KMS-11 (cell line): Measurements from ENCODE around the gene MCC.

Source experiments
- H2AFZ ChIP-seq: fragments of 200-600 bp; sonication (generic); 2 replicates; pipeline ENCODE4 v1.6.1; 2016; ENCODE audit warnings: antibody characterized with exemption, mixed run types, low read depth
- H3K27ac ChIP-seq: fragments of 200-600 bp; sonication (generic); 2 replicates; pipeline ENCODE4 v1.6.1; 2016; ENCODE audit warnings: mild to moderate bottlenecking, mixed run types
- H3K27me3 ChIP-seq: fragments of 200-600 bp; sonication (generic); 2 replicates; pipeline ENCODE4 v1.6.1; 2017; ENCODE audit warnings: mild to moderate bottlenecking, low read depth, mixed run types, moderate library complexity; ENCODE audit not compliant: insufficient read depth
- H3K36me3 ChIP-seq: fragments of 200-600 bp; sonication (generic); 2 replicates; pipeline ENCODE4 v1.6.1; 2017; ENCODE audit warnings: mild to moderate bottlenecking, mixed run types; ENCODE audit not compliant: insufficient read depth
- H3K4me1 ChIP-seq: fragments of 200-600 bp; sonication (generic); 2 replicates; pipeline ENCODE4 v1.6.1; 2016; ENCODE audit warnings: mild to moderate bottlenecking, low read depth, mixed run types; ENCODE audit not compliant: poor library complexity, severe bottlenecking
- H3K4me2 ChIP-seq: fragments of 200-600 bp; sonication (generic); 2 replicates; pipeline ENCODE4 v1.7.0; 2016; ENCODE audit warnings: mild to moderate bottlenecking, mixed run types
- H3K4me3 ChIP-seq: fragments of 200-600 bp; sonication (generic); IDR thresholded peaks from 2 replicates; pipeline ENCODE4 v1.6.1; 2017; ENCODE audit warnings: low read depth, low read length, mixed read lengths; ENCODE audit not compliant: insufficient read depth
- H3K79me2 ChIP-seq: fragments of 200-600 bp; sonication (generic); 2 replicates; pipeline ENCODE4 v1.6.1; 2016; ENCODE audit warnings: low read depth, mixed run types; ENCODE audit not compliant: insufficient read depth
- H3K9ac ChIP-seq: fragments of 200-600 bp; sonication (generic); 2 replicates; pipeline ENCODE4 v1.6.1; 2016; ENCODE audit warnings: mild to moderate bottlenecking, mixed run types
- H4K20me1 ChIP-seq: fragments of 200-600 bp; sonication (generic); 2 replicates; pipeline ENCODE4 v1.6.1; 2016; ENCODE audit warnings: mild to moderate bottlenecking, mixed run types; ENCODE audit not compliant: insufficient read depth
- TF ChIP-seq, protein P1 (sequence below): fragments of 200-600 bp; sonication (generic); conservative IDR thresholded peaks from 2 replicates; pipeline ENCODE4 v1.6.1; 2017; ENCODE audit warnings: low read depth, mild to moderate bottlenecking, antibody characterized with exemption, low read length, moderate library complexity, mixed read lengths

The MCC gene

DNA sequence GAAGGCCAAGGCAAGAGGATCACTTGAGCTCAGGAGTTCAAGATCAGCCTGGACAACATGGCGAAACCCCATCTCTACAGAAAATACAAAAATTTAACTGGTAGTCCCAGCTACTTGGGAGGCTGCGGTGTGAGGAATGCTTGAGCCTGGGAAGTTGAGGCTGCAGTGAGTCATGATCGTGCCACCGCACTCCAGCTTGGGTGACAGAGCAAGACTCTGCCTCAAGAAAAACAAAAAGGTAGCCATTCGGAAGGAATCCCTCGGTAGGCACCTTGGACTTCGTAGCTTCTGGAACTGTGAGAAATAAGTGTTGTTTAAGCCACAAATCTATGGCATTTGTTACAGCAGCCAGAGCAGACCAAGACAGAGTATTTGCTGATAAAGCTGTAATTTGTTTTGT lies 337.4 kb downstream of the MCC start:
- Histone ChIP-seq H3K27ac (no peak overlapping the region), H4K20me1 (no peaks in the 10 kb centered on the region), H3K4me3 (no peak overlapping the region), H3K4me1 (no peaks in the 10 kb centered on the region), H2AFZ (no peak overlapping the region), H3K79me2 (no peaks in the 10 kb centered on the region), H3K4me2 (no peak overlapping the region), H3K27me3 (no peaks in the 10 kb centered on the region), H3K36me3 (no peaks in the 10 kb centered on the region), H3K9ac (no peak overlapping the region)
- TF ChIP-seq, protein P1, sequence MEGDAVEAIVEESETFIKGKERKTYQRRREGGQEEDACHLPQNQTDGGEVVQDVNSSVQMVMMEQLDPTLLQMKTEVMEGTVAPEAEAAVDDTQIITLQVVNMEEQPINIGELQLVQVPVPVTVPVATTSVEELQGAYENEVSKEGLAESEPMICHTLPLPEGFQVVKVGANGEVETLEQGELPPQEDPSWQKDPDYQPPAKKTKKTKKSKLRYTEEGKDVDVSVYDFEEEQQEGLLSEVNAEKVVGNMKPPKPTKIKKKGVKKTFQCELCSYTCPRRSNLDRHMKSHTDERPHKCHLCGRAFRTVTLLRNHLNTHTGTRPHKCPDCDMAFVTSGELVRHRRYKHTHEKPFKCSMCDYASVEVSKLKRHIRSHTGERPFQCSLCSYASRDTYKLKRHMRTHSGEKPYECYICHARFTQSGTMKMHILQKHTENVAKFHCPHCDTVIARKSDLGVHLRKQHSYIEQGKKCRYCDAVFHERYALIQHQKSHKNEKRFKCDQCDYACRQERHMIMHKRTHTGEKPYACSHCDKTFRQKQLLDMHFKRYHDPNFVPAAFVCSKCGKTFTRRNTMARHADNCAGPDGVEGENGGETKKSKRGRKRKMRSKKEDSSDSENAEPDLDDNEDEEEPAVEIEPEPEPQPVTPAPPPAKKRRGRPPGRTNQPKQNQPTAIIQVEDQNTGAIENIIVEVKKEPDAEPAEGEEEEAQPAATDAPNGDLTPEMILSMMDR: no peak

DNA sequence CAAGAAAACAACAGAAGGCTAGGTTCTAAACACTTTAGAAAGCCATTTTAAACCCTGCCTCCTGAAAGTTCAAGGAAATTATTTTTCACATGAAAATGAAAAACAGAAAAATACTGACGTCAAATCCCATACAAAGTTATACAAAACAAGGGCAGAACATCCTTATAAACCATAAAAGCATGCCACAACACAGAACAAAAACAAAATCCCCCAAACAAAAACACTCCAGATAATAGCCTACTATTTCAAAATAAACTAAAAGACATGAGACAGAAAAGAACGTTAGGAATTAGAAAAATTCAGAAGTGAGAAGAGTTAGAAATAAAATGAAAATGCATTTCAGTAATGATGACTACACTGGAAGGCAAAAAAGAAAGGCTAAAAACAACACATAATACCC lies 338.0 kb downstream of the MCC start:
- no peaks in the 10 kb centered on the region for H3K79me2 ChIP-seq
- no peaks in the 10 kb centered on the region for H4K20me1 ChIP-seq
- H2AFZ ChIP-seq: no peak overlapping the region
- no peak overlapping the region for H3K27ac ChIP-seq
- TF ChIP-seq, protein P1: no peak
- H3K4me1 ChIP-seq: no peaks in the 10 kb centered on the region
- no peaks in the 10 kb centered on the region for H3K27me3 ChIP-seq
- H3K4me2 ChIP-seq: no peak overlapping the region
- no peak overlapping the region for H3K4me3 ChIP-seq
- H3K9ac ChIP-seq: no peak overlapping the region
- H3K36me3 ChIP-seq: no peaks in the 10 kb centered on the region

DNA sequence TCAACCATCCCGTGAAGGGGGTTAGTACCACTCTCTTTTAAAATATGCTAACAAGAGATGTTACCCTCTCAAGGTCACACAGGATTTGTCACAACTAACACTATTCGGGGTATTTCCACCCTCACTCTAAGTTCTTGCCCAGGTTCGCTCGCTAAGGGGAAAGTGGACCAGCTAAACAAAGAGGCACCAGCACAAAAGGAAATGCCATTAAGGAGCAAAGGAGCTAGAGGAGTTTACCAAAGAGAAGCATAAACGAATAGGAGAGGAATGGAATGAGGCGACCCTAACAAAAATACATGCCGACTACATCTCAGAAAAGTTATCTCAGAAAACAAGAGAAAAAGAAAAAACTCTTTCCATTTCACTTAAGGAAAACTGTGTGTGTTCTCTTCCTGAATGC lies 340.7 kb downstream of the MCC start:
- Histone ChIP-seq H4K20me1 (no peaks in the 10 kb centered on the region), H2AFZ (no peak overlapping the region), H3K36me3 (no peaks in the 10 kb centered on the region), H3K4me1 (no peaks in the 10 kb centered on the region), H3K9ac (no peak overlapping the region), H3K4me2 (no peak overlapping the region), H3K4me3 (no peak overlapping the region), H3K27ac (no peak overlapping the region), H3K79me2 (no peaks in the 10 kb centered on the region), H3K27me3 (no peaks in the 10 kb centered on the region)
- TF ChIP-seq, protein P1: no peak

DNA sequence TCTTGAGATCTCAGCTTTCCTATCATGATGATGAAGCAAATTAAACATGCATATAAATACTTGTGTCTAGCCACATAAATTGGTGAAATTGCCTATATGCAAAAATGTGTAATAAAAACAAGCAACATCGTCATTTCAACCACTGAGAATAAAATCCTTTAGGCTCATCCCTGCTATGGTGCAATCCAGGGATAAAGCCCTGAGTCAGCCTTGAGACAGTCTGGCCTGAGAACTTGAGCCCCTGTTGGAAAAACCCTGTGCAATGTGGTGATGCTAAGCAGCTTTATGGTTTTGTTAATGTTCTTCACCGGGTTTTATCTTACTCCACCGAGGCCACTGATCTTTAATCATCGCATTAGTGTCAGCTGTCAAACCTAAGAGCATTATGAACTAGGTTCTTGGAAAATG lies 341.1 kb downstream of the MCC start:
- no peak overlapping the region for H3K4me2 ChIP-seq
- H2AFZ ChIP-seq: no peak overlapping the region
- H3K36me3 ChIP-seq: no peaks in the 10 kb centered on the region
- H3K4me3 ChIP-seq: no peak overlapping the region
- H3K79me2 ChIP-seq: no peaks in the 10 kb centered on the region
- H3K27me3 ChIP-seq: no peaks in the 10 kb centered on the region
- no peaks in the 10 kb centered on the region for H4K20me1 ChIP-seq
- TF ChIP-seq, protein P1: no peak
- H3K9ac ChIP-seq: no peak overlapping the region
- H3K27ac ChIP-seq: no peak overlapping the region
- no peaks in the 10 kb centered on the region for H3K4me1 ChIP-seq
